Activated gamma-delta T cell treated with anti-CD3 and anti-CD28 coated beads, Interleukin-2, amount 50 U/mL, for 16 hours (primary cell): Measurements from ENCODE around the gene ABHD16B.
"Not testable (repeated sequence)": the region's sequence is repeated elsewhere in the genome, so short reads cannot be mapped to it uniquely, and the experiment has no call there.

ENCODE experiments used
- DNase-seq: peaks from one replicate; pipeline ENCODE4 v3.0.0-alpha.2; 2020; ENCODE audit warnings: low read depth

Gene ABHD16B

GRCh38 chr20:63878899-63879663 lies 17.8 kb downstream of the ABHD16B start:
- DNase-seq, result no peak

- DNase-seq, result not testable (repeated sequence)
Observed at GRCh38 chr20:63880901-63881300, 19.6 kb downstream of the ABHD16B start.

- no peak for DNase-seq
Observed at GRCh38 chr20:63881451-63882226, 20.3 kb downstream of the ABHD16B start.

DNA sequence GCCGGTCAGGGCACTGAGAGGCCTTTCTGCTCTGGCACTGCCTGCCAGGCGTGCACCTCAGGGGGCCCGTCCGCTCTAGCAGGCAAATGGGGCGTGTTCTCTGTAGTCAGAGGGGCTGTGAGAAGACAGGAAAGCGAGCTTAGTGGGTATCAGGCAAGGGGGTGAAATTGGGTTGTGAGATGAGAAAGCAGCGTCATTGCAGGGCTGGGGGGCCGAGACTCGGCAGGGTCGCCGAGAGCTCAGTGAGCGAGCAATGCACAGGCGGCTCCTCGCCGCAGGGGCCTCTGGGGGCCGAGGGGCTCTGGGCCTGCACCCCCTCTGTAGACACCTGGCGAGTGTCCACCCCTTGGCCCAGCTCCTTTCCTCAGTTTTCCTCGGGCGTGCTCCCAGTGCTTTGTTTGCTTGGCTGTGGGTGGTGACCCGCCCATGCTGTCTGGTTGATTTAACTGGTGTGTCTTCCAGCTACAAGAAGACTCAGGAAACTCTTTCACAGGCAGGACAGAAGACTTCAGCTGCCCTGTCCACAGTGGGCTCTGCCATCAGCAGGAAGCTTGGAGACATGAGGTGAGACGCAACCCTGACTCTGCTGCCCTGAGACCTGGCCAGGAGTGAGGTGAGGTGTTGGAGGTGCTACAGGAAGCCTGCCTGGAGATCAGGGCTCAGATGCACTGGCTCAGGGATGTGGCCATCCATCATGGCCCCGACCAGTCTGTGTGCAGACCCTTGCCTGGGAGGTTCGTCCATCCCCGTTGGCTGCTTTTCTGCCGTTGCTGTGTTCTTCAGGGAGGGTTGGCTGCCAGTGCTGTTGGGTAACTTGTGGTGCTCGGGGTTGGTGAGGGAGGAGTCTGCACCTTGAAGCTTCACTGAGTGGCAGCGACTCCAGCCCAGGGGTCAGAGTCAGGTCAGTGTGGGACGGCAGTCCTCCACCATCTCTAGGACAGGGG lies 21.2 kb downstream of the ABHD16B start:
- DNase-seq, result no peak

- DNase-seq, result no peak
Observed at GRCh38 chr20:63883201-63883593, 21.9 kb downstream of the ABHD16B start.

- DNase-seq, result no peak
Observed at GRCh38 chr20:63884506-63885263, 23.4 kb downstream of the ABHD16B start.

DNA sequence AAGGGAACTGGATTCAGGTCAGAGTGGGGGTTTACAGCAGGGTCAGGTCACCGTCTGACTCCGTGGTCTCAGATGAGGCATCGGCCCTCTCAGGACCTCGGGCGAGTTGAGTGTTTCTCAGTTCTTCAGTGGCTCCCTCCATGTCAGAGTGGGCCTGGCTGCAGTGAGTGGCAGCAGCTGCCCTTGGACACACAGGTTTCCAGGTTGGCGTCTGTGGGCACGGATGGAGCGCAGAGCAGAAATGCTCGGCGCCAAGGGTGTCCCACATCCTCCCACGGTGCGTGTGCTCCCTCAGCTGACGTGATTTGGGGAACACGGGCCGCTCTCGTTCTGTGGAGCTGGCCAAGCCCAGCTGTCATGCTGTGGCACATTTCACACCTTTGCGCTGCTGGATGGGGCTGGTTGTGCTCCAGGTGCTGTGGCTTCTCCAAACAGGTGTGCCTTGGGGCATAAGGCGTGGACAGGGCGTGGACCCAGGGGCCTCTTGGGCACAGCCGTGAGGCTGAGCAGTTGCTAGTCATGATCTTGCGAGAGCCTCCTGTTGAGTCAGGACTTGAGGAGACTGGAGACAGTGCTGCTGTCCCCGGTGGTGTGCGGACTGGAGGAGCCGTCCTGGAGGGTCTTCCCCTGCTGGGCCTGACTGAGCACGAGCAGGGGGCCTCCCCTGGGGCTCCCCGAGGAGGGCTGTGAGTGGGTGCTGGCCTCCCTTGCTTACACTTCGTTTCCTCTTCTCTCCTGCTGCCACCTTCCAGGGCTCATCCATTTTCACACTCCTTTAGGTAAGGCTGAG lies 24.2 kb downstream of the ABHD16B start:
- DNase-seq, result no peak

- no peak for DNase-seq
Observed at GRCh38 chr20:63886054-63886419, 24.7 kb downstream of the ABHD16B start.

GRCh38 chr20:63886921-63887320 lies 25.6 kb downstream of the ABHD16B start:
- no peak for DNase-seq

GRCh38 chr20:63889241-63890200 lies 28.2 kb downstream of the ABHD16B start:
- no peak for DNase-seq

- no peak for DNase-seq
Observed at GRCh38 chr20:63890201-63890576, 28.9 kb downstream of the ABHD16B start.

DNA sequence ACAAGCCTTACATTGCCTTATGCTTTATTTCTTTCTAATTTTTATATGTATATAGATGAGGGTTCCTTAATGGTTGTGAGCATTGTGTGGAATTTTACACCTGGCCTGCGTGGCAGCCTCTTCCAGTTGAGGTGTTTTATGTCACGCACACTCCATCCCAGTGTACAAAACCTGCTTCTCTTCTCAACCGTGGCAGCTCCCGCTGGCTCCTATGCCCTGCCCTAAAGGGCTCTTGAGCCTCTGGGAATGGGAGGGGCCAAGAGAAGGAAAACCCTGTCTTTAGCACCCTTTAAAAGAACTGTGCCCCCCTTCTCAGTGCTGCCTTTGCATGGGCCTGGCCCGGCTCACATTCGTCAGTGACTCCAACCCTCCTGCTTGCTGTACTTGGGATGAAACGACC lies 29.3 kb downstream of the ABHD16B start:
- DNase-seq, result no peak

DNA sequence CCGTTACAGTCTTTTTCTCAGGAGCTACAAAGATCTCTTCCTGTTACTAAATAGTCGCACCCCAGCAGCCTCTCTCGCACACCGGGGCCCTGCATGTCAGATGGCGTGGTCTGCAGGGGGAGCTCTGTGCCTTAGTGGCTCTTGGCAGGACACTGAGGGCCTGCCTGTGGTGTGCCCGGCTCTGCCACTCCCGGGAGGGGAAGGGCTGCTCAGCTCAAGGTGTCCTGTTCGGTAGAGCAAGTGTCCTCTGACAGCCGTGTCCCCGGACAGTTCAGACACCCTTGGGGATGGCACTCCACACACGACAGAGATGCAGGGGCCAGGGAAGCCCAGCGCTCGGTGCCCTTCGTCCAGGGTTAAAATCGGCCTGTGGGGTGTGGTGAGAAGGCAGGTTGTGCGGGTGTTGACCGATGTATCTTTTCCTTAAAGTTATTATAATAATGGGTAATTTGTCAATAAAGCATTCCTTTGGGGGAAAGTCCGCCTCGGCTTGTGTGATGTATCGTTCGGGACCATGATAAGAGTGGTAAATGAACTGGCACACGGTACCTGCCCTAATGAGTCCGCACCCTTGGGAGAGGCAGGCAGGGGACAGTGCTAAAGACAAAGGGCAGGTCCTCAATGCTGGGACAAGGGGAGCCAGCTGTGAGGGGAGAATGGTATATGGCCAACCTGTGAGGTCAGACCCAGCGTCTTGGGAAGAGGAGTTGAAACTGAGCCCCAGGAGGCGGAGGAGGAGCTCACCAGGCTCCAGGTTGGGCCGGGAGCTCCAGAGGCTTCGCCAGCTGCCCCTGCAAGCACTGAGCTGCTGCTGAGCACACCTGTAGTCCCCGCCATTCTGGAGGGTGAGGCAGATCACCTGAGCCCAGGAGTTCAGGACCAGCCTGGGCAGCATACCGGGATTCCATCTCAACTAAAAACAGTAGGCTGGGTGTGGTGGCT lies 30.0 kb downstream of the ABHD16B start:
- no peak for DNase-seq

- no peak for DNase-seq
Observed at GRCh38 chr20:63892402-63892801, 31.1 kb downstream of the ABHD16B start.

DNA sequence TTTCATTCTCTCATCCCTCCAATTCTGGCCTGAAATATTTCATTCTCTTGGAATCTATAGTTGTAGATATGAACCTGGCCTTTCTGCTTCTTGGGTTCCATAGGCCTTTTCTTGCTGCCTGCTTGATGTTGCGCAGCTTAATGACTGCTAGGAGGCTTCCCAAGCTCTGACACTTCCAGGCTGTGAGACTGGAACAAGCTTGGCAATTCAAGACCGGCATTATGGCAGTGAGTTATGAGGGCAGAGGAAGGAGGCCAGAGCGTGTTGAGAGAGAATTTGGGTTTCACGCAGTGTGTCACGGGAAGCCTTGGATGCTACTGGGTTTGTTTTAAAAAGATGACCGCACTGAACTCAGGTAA lies 32.7 kb downstream of the ABHD16B start:
- no peak for DNase-seq

DNA sequence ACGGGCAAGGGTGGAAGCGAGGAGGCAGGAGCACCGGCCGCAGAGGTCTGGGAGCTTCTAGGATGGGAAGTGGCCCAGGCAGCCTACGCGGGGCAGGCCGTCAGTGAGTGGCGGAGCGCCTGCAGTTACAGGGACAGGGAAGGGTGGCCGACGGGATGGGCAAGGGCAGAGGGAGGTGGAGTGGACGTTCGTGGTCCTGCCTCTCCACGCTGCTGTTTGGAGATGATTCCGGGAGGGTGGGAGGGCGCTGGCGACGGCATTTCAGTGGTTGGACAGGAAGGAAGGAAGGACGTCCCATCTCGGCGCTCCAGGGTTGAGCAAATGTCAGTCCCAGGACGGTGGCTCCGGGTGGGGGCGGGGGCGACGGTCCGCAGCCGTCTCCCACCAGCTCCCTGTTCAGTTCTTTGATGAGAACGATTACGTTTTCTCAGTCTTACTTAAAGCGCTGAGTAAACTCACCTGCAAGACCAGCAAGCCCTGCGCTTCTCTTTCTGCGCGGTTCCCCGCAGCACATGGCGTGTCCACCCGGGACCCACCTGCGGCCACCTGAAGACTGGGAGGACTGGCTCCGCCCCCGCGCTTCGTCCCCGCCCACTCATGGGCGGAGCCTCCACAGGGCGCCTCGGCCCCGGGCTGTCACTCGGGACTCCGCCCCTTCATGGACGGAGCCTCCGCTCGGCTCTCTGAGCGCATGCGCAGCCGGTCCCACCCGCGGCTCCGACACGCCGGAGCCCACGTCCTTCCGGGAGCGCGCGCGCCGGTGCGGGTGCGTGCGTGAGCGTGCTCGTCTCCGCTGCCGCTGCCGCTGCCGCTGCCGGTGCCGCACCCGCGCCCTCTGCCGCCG lies 33.3 kb downstream of the ABHD16B start, which contains the start of gene DNAJC5:
DNAJC5 (plus strand) TSS at position 769 of the 844 bp plus-strand sequence. CDS start 33,220 bp downstream, outside the sequence.
- peak; percentile 93 for DNase-seq

- DNase-seq, result no peak
Observed at GRCh38 chr20:63895202-63895951, 34.1 kb downstream of the ABHD16B start.
